ENCODE results near the gene NPR2.

NPR2 gene

DNA sequence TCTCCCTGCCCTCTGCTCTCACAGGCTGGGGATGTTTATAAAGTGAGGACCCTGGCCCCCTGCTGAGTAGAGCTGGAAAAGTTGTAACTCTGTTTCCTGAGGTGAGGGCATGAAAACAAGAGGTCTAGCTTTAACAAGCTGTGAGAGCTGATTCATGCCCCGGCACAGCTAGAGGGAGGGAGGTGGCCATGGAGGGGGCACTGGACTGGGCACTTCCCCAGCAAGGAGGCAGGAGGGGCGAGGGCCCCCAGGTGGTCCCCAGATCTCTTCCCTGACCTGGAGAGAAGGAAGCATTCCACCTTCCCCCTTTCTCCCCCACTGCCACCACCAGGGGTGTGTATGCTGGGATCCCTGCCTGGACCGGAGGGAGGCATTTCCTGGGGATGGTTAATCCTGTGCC lies 37.1 kb upstream of the NPR2 start, which contains the start of gene MSMP:
MSMP (minus strand) TSS at position 13 of the 400 bp plus-strand sequence. CDS start 147 bp downstream, outside the sequence.
- TF ChIP-seq, protein P1, sequence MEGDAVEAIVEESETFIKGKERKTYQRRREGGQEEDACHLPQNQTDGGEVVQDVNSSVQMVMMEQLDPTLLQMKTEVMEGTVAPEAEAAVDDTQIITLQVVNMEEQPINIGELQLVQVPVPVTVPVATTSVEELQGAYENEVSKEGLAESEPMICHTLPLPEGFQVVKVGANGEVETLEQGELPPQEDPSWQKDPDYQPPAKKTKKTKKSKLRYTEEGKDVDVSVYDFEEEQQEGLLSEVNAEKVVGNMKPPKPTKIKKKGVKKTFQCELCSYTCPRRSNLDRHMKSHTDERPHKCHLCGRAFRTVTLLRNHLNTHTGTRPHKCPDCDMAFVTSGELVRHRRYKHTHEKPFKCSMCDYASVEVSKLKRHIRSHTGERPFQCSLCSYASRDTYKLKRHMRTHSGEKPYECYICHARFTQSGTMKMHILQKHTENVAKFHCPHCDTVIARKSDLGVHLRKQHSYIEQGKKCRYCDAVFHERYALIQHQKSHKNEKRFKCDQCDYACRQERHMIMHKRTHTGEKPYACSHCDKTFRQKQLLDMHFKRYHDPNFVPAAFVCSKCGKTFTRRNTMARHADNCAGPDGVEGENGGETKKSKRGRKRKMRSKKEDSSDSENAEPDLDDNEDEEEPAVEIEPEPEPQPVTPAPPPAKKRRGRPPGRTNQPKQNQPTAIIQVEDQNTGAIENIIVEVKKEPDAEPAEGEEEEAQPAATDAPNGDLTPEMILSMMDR (IDR thresholded peaks at IDR 0.05; ENCODE audit: low read depth, low read length): no peak
- Histone ChIP-seq H3K36me3 (peaks cover 10% of the 10 kb centered on the region), H3K4me3 (ENCODE audit: low read depth, low read length) (no peak within 1 kb of the TSS), H3K9me3 (no peaks in the 10 kb centered on the region), H3K4me1 (no peaks in the 10 kb centered on the region), H3K27me3 (no peaks in the 10 kb centered on the region)
- no peak for DNase-seq

DNA sequence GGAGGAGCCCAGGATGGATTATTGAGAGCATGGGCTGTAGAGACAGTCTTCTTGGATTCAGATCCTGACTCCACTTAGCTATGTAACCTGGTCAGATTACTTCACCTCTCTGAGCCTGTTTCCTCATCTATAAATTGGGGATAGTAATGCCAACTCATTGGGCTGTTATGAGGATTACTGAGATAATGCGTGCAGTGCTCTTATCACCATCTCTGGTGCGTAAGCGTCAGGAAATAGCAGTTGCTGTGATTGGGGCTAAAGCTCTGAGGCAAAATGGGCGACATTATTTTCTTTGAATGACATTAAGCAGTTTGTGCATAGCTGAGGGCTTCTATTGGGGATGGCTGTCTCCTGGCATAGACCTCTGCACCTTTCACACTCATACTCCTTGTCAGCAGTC lies 36.3 kb upstream of the NPR2 start:
- no peak overlapping the region for H3K4me3 ChIP-seq (ENCODE audit: low read depth, low read length)
- H3K36me3 ChIP-seq: peaks cover 10% of the 10 kb centered on the region
- H3K9me3 ChIP-seq: no peaks in the 10 kb centered on the region
- no peaks in the 10 kb centered on the region for H3K27me3 ChIP-seq
- TF ChIP-seq, protein P1 (IDR thresholded peaks at IDR 0.05; ENCODE audit: low read depth, low read length): no peak
- DNase-seq: no peak
- no peaks in the 10 kb centered on the region for H3K4me1 ChIP-seq

DNA sequence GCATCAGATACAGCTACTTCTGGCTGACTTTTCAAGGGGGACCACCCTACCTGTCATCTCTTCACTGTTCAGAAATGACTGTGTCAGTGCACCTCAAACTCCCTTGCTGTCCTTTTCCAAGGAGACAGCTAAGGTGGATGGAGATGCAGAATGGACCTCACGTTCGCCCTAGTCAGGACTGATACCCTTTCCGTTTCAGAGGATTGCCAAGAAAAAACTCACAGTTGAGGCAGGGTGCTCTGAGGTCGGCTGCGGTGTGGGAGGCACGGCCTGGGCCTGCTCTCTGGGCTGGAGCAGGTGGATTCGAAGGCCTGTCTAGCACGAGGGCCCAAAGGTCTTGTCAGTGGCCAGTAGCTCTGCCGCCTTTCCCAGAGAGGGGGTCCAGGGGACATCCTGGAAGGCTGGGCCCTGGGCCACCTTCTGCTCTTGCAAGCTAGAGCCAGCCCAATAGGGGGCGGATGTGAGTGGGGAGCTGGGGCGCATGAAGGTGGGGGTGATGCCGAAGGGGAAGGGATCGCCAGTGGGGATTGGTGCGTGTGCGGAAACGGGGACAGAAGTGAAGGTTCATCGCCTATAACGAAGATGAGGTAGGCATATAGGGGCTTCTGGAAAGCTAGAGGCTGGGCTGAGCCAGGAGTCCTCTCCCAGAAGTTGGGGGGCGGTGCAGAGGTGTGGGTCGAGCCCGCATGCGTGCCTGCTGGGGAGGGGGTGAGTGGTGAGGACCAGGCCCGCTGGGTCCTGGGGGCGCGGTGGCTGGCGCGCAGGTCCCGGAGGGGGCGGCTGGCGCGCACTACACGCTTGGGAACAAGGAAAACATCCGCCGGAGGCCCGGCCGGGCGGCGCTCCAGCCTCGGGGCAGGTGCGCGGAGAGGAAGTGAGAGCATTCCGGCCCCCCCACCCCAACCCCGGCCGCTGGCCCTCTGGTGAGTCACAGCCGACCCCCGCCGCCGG lies 34.8 kb upstream of the NPR2 start:
- H3K9me3 ChIP-seq: no peaks in the 10 kb centered on the region
- peaks cover 10% of the 10 kb centered on the region for H3K36me3 ChIP-seq
- DNase-seq: peak; percentile 76
- no peaks in the 10 kb centered on the region for H3K4me1 ChIP-seq
- peak overlapping the region; percentile 80 for H3K4me3 ChIP-seq (ENCODE audit: low read depth, low read length)
- H3K27me3 ChIP-seq: no peaks in the 10 kb centered on the region
- TF ChIP-seq, protein P1 (IDR thresholded peaks at IDR 0.05; ENCODE audit: low read depth, low read length): peak; percentile 63

DNA sequence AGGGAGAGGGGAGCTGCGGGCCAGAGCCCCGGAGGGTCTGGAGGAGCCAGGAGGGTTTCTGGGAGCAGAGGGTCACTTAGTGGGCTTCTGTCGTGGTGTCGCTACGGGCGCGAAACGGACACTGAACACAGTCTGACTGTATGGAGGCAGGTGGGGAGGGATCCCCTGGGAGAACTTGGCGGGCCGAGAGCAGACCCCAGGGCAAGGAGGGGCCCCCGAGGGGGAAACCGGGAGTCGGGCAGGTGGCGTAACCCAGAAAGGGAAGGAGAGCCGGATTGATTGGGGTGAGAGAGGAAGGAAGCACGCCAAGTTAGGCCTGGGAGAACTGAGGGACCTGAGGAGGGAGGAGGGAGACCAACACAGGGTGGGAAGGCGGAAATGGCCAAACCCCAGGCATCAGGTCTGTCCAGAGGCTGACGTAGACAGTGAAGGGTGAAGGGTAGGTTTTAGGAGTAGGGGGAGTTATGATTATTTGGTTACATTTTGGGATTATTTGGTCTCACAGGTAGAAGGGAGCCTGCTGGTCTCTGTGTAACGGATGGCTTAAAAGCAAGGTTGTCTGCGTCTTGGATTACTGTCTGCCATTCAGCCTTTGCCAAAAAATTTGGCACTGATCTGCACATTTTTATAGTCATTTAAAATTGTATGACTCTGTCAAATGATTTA lies 34.0 kb upstream of the NPR2 start:
- DNase-seq: no peak
- H3K4me1 ChIP-seq: no peaks in the 10 kb centered on the region
- no peaks in the 10 kb centered on the region for H3K27me3 ChIP-seq
- peak overlapping the region; percentile 80 for H3K4me3 ChIP-seq (ENCODE audit: low read depth, low read length)
- H3K36me3 ChIP-seq: peaks cover 7% of the 10 kb centered on the region
- no peaks in the 10 kb centered on the region for H3K9me3 ChIP-seq
- TF ChIP-seq, protein P1 (IDR thresholded peaks at IDR 0.05; ENCODE audit: low read depth, low read length): no peak

DNA sequence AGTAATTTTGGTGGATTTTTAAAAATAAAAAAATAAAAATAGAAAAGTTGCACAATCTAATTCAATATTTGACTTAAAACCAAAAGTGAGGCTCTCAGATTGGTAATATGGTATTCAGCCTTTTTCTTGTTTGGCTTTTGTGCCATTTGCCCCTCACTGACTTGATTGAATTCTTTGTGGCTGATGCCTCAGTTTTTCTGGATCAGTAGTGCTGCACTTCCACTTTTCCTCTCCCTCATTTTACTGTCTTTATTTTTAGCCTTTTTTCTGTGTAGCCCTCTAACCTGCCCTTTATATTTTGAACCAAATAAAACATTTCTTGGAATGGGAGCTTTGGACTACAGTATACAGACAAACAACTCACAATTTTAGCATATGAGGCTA lies 33.5 kb upstream of the NPR2 start:
- TF ChIP-seq, protein P1 (IDR thresholded peaks at IDR 0.05; ENCODE audit: low read depth, low read length): no peak
- no peak for DNase-seq

More for the DNA sequence above, 33.5 kb upstream of the NPR2 start:
- Histone ChIP-seq H3K4me3 (ENCODE audit: low read depth, low read length) (peak overlapping the region; percentile 80), H3K27me3 (no peaks in the 10 kb centered on the region), H3K36me3 (peaks cover 3% of the 10 kb centered on the region), H3K4me1 (no peaks in the 10 kb centered on the region), H3K9me3 (no peaks in the 10 kb centered on the region)

Measured in BE2C (cell line).